Stomach smooth muscle (tissue), 2 donors: ENCODE measurements around the gene SLC9B1.
A peak's percentile ranks its signal among the peaks of the same experiment; 100 is the strongest.

Source experiments
- H3K27ac ChIP-seq: one replicate; pipeline ENCODE4 v1.7.0; 2013; ENCODE audit warnings: mild to moderate bottlenecking, low read length, inconsistent platforms
- H3K27me3 ChIP-seq, 2 donors: one replicate each; pipeline ENCODE4 v1.7.0; 2013; ENCODE audit warnings: low read length in 2 of 2; ENCODE audit not compliant: insufficient read depth in 2 of 2, control insufficient read depth in 1 of 2
- H3K36me3 ChIP-seq, 2 donors: one replicate each; pipeline ENCODE4 v1.7.0; 2013; ENCODE audit warnings: low read length in 2 of 2; ENCODE audit not compliant: control insufficient read depth in 2 of 2, insufficient read depth in 2 of 2
- H3K4me1 ChIP-seq: one replicate; pipeline ENCODE4 v1.7.0; 2013; ENCODE audit warnings: low read length; ENCODE audit not compliant: control insufficient read depth, insufficient read depth
- H3K4me3 ChIP-seq, 2 donors: one replicate each; pipeline ENCODE4 v1.7.0; 2013; ENCODE audit warnings: low read length in 2 of 2
- H3K9ac ChIP-seq, 2 donors: one replicate each; pipeline ENCODE4 v1.7.0; 2013; ENCODE audit warnings: low read length in 2 of 2, mild to moderate bottlenecking in 1 of 2
- H3K9me3 ChIP-seq, 2 donors: one replicate each; pipeline ENCODE4 v1.7.0; 2013; ENCODE audit warnings: low read length in 2 of 2; ENCODE audit not compliant: control insufficient read depth in 2 of 2
- donor health status: healthy.
- donor health status: Pancreatic carcinoma.

Gene SLC9B1

GRCh38 chr4:103036169-103036568, 16.7 kb upstream of the SLC9B1 start:
- Histone ChIP-seq H3K9me3 (no peaks in the 10 kb centered on the region), H3K9ac (no peak overlapping the region), H3K4me3 (no peak overlapping the region), H3K36me3 (peaks cover 0 to 4% of the 10 kb centered on the region in 2 donors), H3K27ac (no peak overlapping the region), H3K4me1 (no peaks in the 10 kb centered on the region), H3K27me3 (no peaks in the 10 kb centered on the region)

GRCh38 chr4:103032574-103032973, 13.1 kb upstream of the SLC9B1 start:
- no peak overlapping the region for H3K4me3 ChIP-seq
- no peak overlapping the region for H3K27ac ChIP-seq
- H3K27me3 ChIP-seq, result no peaks in the 10 kb centered on the region
- no peak overlapping the region for H3K9ac ChIP-seq
- H3K36me3 ChIP-seq, result peaks cover 0 to 4% of the 10 kb centered on the region in 2 donors
- H3K4me1 ChIP-seq, result no peaks in the 10 kb centered on the region
- no peaks in the 10 kb centered on the region for H3K9me3 ChIP-seq

DNA sequence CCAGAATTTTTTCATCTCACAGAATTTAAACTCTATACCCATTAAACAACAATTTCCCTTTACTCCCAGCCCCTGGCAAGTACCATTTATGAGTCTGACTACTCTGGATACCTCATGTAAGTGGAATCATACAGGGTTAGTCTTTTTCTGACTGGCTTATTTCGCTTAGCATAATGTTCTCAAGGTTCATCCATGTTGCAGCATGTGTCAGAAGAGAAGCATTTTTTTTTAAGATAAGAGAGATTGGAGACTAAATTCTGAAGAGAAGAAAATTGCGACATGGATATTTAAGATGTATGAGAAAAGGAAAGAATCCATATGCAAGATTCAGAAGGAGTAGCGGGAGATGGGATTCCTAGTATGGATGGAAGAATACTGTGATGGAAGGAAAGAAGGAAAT, 11.3 kb upstream of the SLC9B1 start:
- no peak overlapping the region for H3K27ac ChIP-seq
- no peaks in the 10 kb centered on the region for H3K4me1 ChIP-seq

DNA sequence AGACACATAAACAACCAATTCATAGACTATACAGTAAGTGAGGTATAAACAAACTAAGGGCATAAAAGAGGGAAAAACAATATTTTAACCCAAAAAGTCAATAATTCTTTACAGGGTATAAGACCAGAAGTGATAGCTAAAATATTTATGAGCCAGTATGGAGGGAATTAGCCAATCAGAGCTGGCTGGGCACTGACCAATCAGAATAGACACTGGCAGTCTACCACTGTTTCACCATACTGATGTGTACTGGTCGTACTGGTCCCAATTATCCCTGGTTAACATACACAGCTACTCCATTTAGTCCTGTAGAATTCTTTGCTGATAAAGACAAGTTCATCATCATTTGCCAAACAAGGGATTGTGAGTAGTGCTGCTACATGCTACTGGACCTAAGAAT, 9.8 kb upstream of the SLC9B1 start:
- H3K4me1 ChIP-seq, result no peaks in the 10 kb centered on the region
- no peak overlapping the region for H3K27ac ChIP-seq
- H3K9me3 ChIP-seq, result no peaks in the 10 kb centered on the region
- no peaks in the 10 kb centered on the region for H3K36me3 ChIP-seq
- no peak overlapping the region for H3K4me3 ChIP-seq
- no peak overlapping the region for H3K9ac ChIP-seq
- H3K27me3 ChIP-seq, result no peaks in the 10 kb centered on the region

More for the DNA sequence above, 11.3 kb upstream of the SLC9B1 start:
- Histone ChIP-seq H3K4me3 (no peak overlapping the region), H3K9me3 (no peaks in the 10 kb centered on the region), H3K9ac (no peak overlapping the region), H3K36me3 (no peaks in the 10 kb centered on the region), H3K27me3 (no peaks in the 10 kb centered on the region)

GRCh38 chr4:103026868-103027267, 7.4 kb upstream of the SLC9B1 start:
- Histone ChIP-seq H3K27ac (no peak overlapping the region), H3K27me3 (no peaks in the 10 kb centered on the region), H3K4me3 (no peak overlapping the region), H3K9ac (no peak overlapping the region), H3K4me1 (no peaks in the 10 kb centered on the region), H3K36me3 (no peaks in the 10 kb centered on the region), H3K9me3 (no peaks in the 10 kb centered on the region)

- Histone ChIP-seq H3K9me3 (no peaks in the 10 kb centered on the region), H3K27me3 (no peaks in the 10 kb centered on the region), H3K9ac (no peak overlapping the region), H3K4me1 (no peaks in the 10 kb centered on the region), H3K4me3 (no peak overlapping the region), H3K36me3 (no peaks in the 10 kb centered on the region), H3K27ac (no peak overlapping the region)
Measured at GRCh38 chr4:103024996-103025395, 5.5 kb upstream of the SLC9B1 start.

- Histone ChIP-seq H3K36me3 (no peaks in the 10 kb centered on the region), H3K27ac (no peak overlapping the region), H3K4me1 (no peaks in the 10 kb centered on the region), H3K9ac (no peak overlapping the region), H3K27me3 (no peaks in the 10 kb centered on the region), H3K4me3 (no peak overlapping the region), H3K9me3 (no peaks in the 10 kb centered on the region)
Measured at GRCh38 chr4:103021120-103021519, 1.6 kb upstream of the SLC9B1 start.

- H3K4me3 ChIP-seq, result peak overlapping the region; percentile 56 to 78
Measured at GRCh38 chr4:103018391-103019307, 856 bp downstream of the SLC9B1 start.

DNA sequence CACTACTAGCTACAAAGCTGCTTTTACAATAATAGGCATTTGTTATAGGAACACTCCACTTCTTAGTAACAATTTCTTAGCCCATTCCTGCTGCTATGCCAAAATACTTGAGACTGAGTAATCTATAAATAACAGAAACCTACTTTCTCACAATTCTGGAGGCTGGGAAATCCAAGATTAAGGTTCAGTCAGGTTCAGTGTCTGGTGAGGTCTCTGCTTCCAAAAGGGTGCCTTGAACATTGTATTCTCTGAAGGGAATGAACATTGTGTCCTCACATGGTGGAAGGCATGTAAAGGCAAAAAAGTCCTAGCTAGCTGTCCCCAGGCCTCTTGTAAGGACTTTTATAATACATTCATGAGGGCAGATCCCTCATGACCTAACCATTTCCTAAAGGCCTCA, 7.0 kb downstream of the SLC9B1 start:
- H3K36me3 ChIP-seq, result no peaks in the 10 kb centered on the region
- no peak overlapping the region for H3K9ac ChIP-seq
- peak overlapping the region; percentile 53 for H3K27ac ChIP-seq
- no peaks in the 10 kb centered on the region for H3K9me3 ChIP-seq
- no peak overlapping the region for H3K4me3 ChIP-seq
- H3K4me1 ChIP-seq, result peaks cover 9% of the 10 kb centered on the region
- H3K27me3 ChIP-seq, result no peaks in the 10 kb centered on the region

More at GRCh38 chr4:103018391-103019307, 856 bp downstream of the SLC9B1 start:
- Histone ChIP-seq H3K9me3 (no peaks in the 10 kb centered on the region), H3K9ac (peak overlapping the region; percentile 87 to 96), H3K27me3 (no peaks in the 10 kb centered on the region), H3K27ac (peak overlapping the region; percentile 94), H3K4me1 (no peaks in the 10 kb centered on the region), H3K36me3 (no peaks in the 10 kb centered on the region)

GRCh38 chr4:103012060-103012459, 7.4 kb downstream of the SLC9B1 start:
- H3K36me3 ChIP-seq, result no peaks in the 10 kb centered on the region
- no peak overlapping the region for H3K9ac ChIP-seq
- peaks cover 9% of the 10 kb centered on the region for H3K4me1 ChIP-seq
- no peaks in the 10 kb centered on the region for H3K27me3 ChIP-seq
- H3K4me3 ChIP-seq, result no peak overlapping the region
- peak overlapping the region; percentile 68 for H3K27ac ChIP-seq
- no peaks in the 10 kb centered on the region for H3K9me3 ChIP-seq

- Histone ChIP-seq H3K36me3 (no peaks in the 10 kb centered on the region), H3K4me1 (peaks cover 9% of the 10 kb centered on the region), H3K4me3 (no peak overlapping the region), H3K27me3 (no peaks in the 10 kb centered on the region), H3K9ac (peak overlapping the region in 1 of 2 donors; percentile 3), H3K27ac (peak overlapping the region; percentile 68), H3K9me3 (no peaks in the 10 kb centered on the region)
Measured at GRCh38 chr4:103011378-103012025, 8.0 kb downstream of the SLC9B1 start.
